ENCODE measurements around the gene TSSK2.
"Not testable (repeated sequence)": the region's sequence is repeated elsewhere in the genome, so short reads cannot be mapped to it uniquely, and the experiment has no call there.

The TSSK2 gene

GRCh38 chr22:19146215-19146968, 15.3 kb downstream of the TSSK2 start:
- no peak for DNase-seq

GRCh38 chr22:19147195-19147780, 16.2 kb downstream of the TSSK2 start:
- DNase-seq = no peak

- no peak for DNase-seq
Observed at GRCh38 chr22:19148417-19149046, 17.4 kb downstream of the TSSK2 start.

- DNase-seq = no peak
Observed at GRCh38 chr22:19149047-19149883, 18.2 kb downstream of the TSSK2 start.

GRCh38 chr22:19149991-19150390, 18.9 kb downstream of the TSSK2 start, which contains the start of gene GSC2:
Gene GSC2 (minus strand): TSS chr22:19150292. CDS start chr22:19150283, 9 bp downstream.
- no peak for DNase-seq

- DNase-seq = no peak
Observed at GRCh38 chr22:19150482-19151328, 19.6 kb downstream of the TSSK2 start.

- DNase-seq = no peak
Observed at GRCh38 chr22:19151329-19152191, 20.5 kb downstream of the TSSK2 start.

GRCh38 chr22:19152942-19153883, 22.1 kb downstream of the TSSK2 start:
- DNase-seq = no peak

- not testable (repeated sequence) for DNase-seq
Observed at GRCh38 chr22:19156109-19156508, 25.0 kb downstream of the TSSK2 start.

GRCh38 chr22:19158649-19159048, 27.5 kb downstream of the TSSK2 start:
- DNase-seq = not testable (repeated sequence)

GRCh38 chr22:19164425-19164824, 33.3 kb downstream of the TSSK2 start:
- no peak for DNase-seq

- no peak for DNase-seq
Observed at GRCh38 chr22:19166421-19166820, 35.3 kb downstream of the TSSK2 start.

- no peak for DNase-seq
Observed at GRCh38 chr22:19167106-19167869, 36.2 kb downstream of the TSSK2 start.

- no peak for DNase-seq
Observed at GRCh38 chr22:19168088-19168890, 37.2 kb downstream of the TSSK2 start.

GRCh38 chr22:19169002-19169946, 38.2 kb downstream of the TSSK2 start:
- no peak for DNase-seq

- no peak for DNase-seq
Observed at GRCh38 chr22:19169947-19170318, 38.8 kb downstream of the TSSK2 start.
